Sigmoid colon (tissue), 7 donors: Measurements from ENCODE around the gene NFKB2. TPM values are rescaled to one million over a fixed set of nuclear protein-coding genes. Genes with fewer than 3 reads are reported as not detected.

Experiments used
- DNase-seq: peaks from one replicate; pipeline ENCODE4 v3.0.0-alpha.2; 2019
- H3K27ac ChIP-seq, 4 donors: fragments of 200-600 bp; sonication (generic); one replicate each; pipeline ENCODE4 v1.5.1; 2016 to 2019; ENCODE audit warnings: mild to moderate bottlenecking in 1 of 4
- H3K27me3 ChIP-seq, 3 donors: fragments of 200-600 bp; sonication (generic); one replicate each; pipeline ENCODE4 v1.5.1; 2019; ENCODE audit warnings: mild to moderate bottlenecking in 1 of 3
- H3K36me3 ChIP-seq, 4 donors: fragments of 200-600 bp; sonication (generic); one replicate each; pipeline ENCODE4 v1.5.1; 2016 to 2019
- H3K4me1 ChIP-seq, 4 donors: fragments of 200-600 bp; sonication (generic); one replicate each; pipeline ENCODE4 v1.5.1; 2017 to 2019
- H3K4me3 ChIP-seq, 4 donors: fragments of 200-600 bp; sonication (generic); one replicate each; pipeline ENCODE4 v1.5.1; 2017 to 2019; ENCODE audit warnings: mild to moderate bottlenecking in 2 of 4, moderate library complexity in 1 of 4
- H3K9me3 ChIP-seq, 4 donors: fragments of 200-600 bp in 3 of 4; sonication (generic) in 3 of 4; one replicate each; pipeline versions ENCODE4 v1.5.1 to v1.6.1; 2013 to 2019
- CTCF ChIP-seq, 4 experiments: fragments of 450-650 bp in 3 of 4; fragments of 200-600 bp in 1 of 4; IDR thresholded peaks; one replicate each; pipeline ENCODE4 v1.5.1; 2016 to 2019; ENCODE audit warnings: antibody characterized with exemption in 4 of 4, mild to moderate bottlenecking in 3 of 4, moderate library complexity in 2 of 4
- EP300 ChIP-seq, 4 donors: sonication (generic); formaldehyde crosslinking; IDR thresholded peaks; one replicate each; pipeline ENCODE4 v1.6.1; 2017; ENCODE audit warnings: antibody characterized with exemption in 4 of 4
- POLR2A ChIP-seq, 2 donors: fragments of 450-650 bp; IDR thresholded peaks; one replicate each; pipeline ENCODE4 v1.6.1; 2016; ENCODE audit warnings: antibody characterized with exemption in 2 of 2, mild to moderate bottlenecking in 2 of 2, moderate library complexity in 2 of 2
- POLR2AphosphoS5 ChIP-seq, 4 donors: sonication (generic); formaldehyde crosslinking; IDR thresholded peaks; one replicate each; pipeline ENCODE4 v1.6.1; 2017; ENCODE audit warnings: antibody characterized with exemption in 4 of 4
- WGBS, 2 donors: extraction: QIAGEN DNeasy Blood & Tissue Kit; methylation state at CpG; one replicate each; pipeline ENCODE4 v1.1.7; 2013; 5-methylcytosine and 5-hydroxymethylcytosine counted together
- intact Hi-C: fragments of 100-400 bp; cut with DNase I; formaldehyde crosslinking; loops from one replicate; pipeline ENCODE4 v1.15.1; 2023
- polyA plus RNA-seq, 3 donors: library from polyadenylated mRNA; stranded (reverse); fragments of 200-250 nt; gene quantifications; one replicate each; pipeline ENCODE4 v1.2.3, GENCODE V29; 2013
- total RNA-seq, 4 donors: library from RNA; depleted of rRNA; stranded (reverse); fragments of >200 nt; gene quantifications; one replicate each; pipeline ENCODE4 v1.1.0, GENCODE V29; 2016
- donor health status: healthy with polysubstance abuse.
- donor health status: Bipolar disorder and iron deficiency.
- donor health status: healthy.

The NFKB2 gene
- total and polyA plus RNA-seq, 7 donors: 5.4 to 41.5 (median 31.6) TPM

GRCh38 chr10:102421507-102421756 is 25.9 kb downstream of the NFKB2 start:
- intact Hi-C loops: loop anchor here (1.0 to 5.0 kb wide), 3 partner anchors 29 to 161 kb away; no protein-coding TSS in a partner anchor
- no peak for DNase-seq
- WGBS, 2 donors: 0% methylated on average over 14 of the region's 14 CpGs

DNA sequence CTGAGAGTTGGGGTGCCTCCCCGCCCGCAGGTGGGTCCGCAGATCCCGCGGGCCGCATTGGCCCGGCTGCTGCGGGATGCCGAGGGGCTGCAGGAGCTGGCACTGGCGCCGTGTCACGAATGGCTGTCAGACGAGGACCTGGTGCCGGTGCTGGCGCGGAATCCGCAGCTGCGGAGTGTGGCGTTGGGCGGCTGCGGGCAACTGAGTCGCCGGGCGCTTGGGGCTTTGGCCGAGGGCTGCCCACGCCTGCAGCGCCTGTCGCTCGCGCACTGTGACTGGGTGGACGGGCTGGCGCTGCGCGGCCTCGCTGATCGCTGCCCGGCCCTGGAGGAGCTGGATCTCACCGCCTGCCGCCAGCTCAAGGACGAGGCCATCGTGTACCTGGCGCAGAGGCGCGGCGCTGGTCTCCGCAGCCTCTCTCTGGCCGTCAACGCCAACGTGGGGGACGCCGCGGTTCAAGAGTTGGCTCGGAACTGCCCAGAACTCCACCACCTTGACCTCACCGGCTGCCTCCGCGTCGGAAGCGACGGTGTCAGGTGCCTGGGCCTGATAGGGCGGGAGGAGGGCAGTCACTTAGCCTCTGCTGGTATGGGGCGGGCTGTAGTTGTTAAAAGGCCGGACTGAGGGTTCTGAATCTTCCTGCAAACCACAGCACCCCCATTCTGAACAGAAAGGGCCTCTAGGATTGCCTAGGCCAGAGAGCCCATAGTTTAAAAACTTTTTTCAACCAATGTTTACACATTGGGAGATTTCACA is 26.4 kb downstream of the NFKB2 start:
- TF ChIP-seq EP300 (IDR thresholded peaks at IDR 0.05) (no peak), POLR2AphosphoS5 (IDR thresholded peaks at IDR 0.05) (peak in 2 of 4 donors; percentile 9 to 44)
- 1 to 2% methylated on average over 62 of the region's 62 CpGs for WGBS, 2 donors
- DNase-seq: peak; percentile 73
- peaks cover 10 to 24% (median 11%) of the 10 kb centered on the region in 4 donors for H3K36me3 ChIP-seq
- peaks cover 0 to 42% (median 36%) of the 10 kb centered on the region in 4 donors for H3K4me1 ChIP-seq
- peaks cover 0 to 18% (median 0%) of the 10 kb centered on the region in 3 donors for H3K27me3 ChIP-seq
- H3K9me3 ChIP-seq: no peaks in the 10 kb centered on the region
- H3K4me3 ChIP-seq: peak overlapping the region; percentile 61 to 89 (median 76)
- H3K27ac ChIP-seq: peak overlapping the region; percentile 86 to 96 (median 91)
- intact Hi-C loops: loop anchor here (1.0 to 5.0 kb wide), 4 partner anchors 28 to 160 kb away; no protein-coding TSS in a partner anchor

More at GRCh38 chr10:102421507-102421756, 25.9 kb downstream of the NFKB2 start:
- peak overlapping the region; percentile 61 to 89 (median 76) for H3K4me3 ChIP-seq
- H3K27me3 ChIP-seq: peaks cover 0 to 23% (median 2%) of the 10 kb centered on the region in 3 donors
- H3K9me3 ChIP-seq: no peaks in the 10 kb centered on the region
- TF ChIP-seq POLR2AphosphoS5 (IDR thresholded peaks at IDR 0.05): no peak
- peaks cover 0 to 42% (median 36%) of the 10 kb centered on the region in 4 donors for H3K4me1 ChIP-seq
- peak overlapping the region; percentile 86 to 96 (median 91) for H3K27ac ChIP-seq
- peaks cover 10 to 24% (median 11%) of the 10 kb centered on the region in 4 donors for H3K36me3 ChIP-seq

- Histone ChIP-seq H3K27ac (peak overlapping the region; percentile 86 to 96 (median 91)), H3K9me3 (no peaks in the 10 kb centered on the region), H3K4me3 (peak overlapping the region; percentile 61 to 89 (median 76)), H3K27me3 (peaks cover 0 to 11% (median 0%) of the 10 kb centered on the region in 3 donors), H3K36me3 (peaks cover 10 to 24% (median 11%) of the 10 kb centered on the region in 4 donors), H3K4me1 (peaks cover 0 to 42% (median 36%) of the 10 kb centered on the region in 4 donors)
- peak; percentile 91 for DNase-seq
- 5 to 10% methylated on average over 28 of the region's 28 CpGs for WGBS, 2 donors
- TF ChIP-seq POLR2AphosphoS5 (IDR thresholded peaks at IDR 0.05): peak; percentile 52 to 77 (median 68)
- peak in 1 of 2 donors; percentile 28 for TF ChIP-seq POLR2A (IDR thresholded peaks at IDR 0.05)
- no peak for TF ChIP-seq EP300 (IDR thresholded peaks at IDR 0.05)
- peak; percentile 85 to 93 (median 91) for TF ChIP-seq CTCF (IDR thresholded peaks at IDR 0.05)
- intact Hi-C loops: loop anchor here (1.0 to 5.0 kb wide), 3 partner anchors 28 to 160 kb away; no protein-coding TSS in a partner anchor
Measured at GRCh38 chr10:102422545-102423129, 27.1 kb downstream of the NFKB2 start.

- Histone ChIP-seq H3K9me3 (no peaks in the 10 kb centered on the region), H3K4me1 (peaks cover 0 to 41% (median 36%) of the 10 kb centered on the region in 4 donors), H3K27me3 (peaks cover 0 to 5% (median 0%) of the 10 kb centered on the region in 3 donors), H3K27ac (peak overlapping the region in 3 of 4 donors; percentile 86 to 96 (median 91)), H3K36me3 (peaks cover 10 to 24% (median 11%) of the 10 kb centered on the region in 4 donors), H3K4me3 (no peak overlapping the region)
- DNase-seq: no peak
- TF ChIP-seq EP300 (IDR thresholded peaks at IDR 0.05): no peak
- no peak for TF ChIP-seq POLR2A (IDR thresholded peaks at IDR 0.05)
- no peak for TF ChIP-seq CTCF (IDR thresholded peaks at IDR 0.05)
- TF ChIP-seq POLR2AphosphoS5 (IDR thresholded peaks at IDR 0.05): no peak
- 93 to 95% methylated on average over 13 of the region's 13 CpGs for WGBS, 2 donors
- intact Hi-C loops: loop anchor here (5.0 kb wide), 2 partner anchors 54 to 159 kb away; no protein-coding TSS in a partner anchor
Measured at GRCh38 chr10:102423372-102423968, 28.0 kb downstream of the NFKB2 start.

GRCh38 chr10:102424145-102424544 is 28.6 kb downstream of the NFKB2 start:
- Histone ChIP-seq H3K36me3 (peaks cover 10 to 24% (median 11%) of the 10 kb centered on the region in 4 donors), H3K4me1 (peaks cover 0 to 34% (median 30%) of the 10 kb centered on the region in 4 donors), H3K4me3 (no peak overlapping the region), H3K27me3 (no peaks in the 10 kb centered on the region), H3K9me3 (no peaks in the 10 kb centered on the region), H3K27ac (no peak overlapping the region)
- no peak for DNase-seq
- WGBS, 2 donors: 80 to 93% methylated on average over 9 of the region's 9 CpGs
- intact Hi-C loops: loop anchor here (5.0 kb wide), 2 partner anchors 53 to 158 kb away; no protein-coding TSS in a partner anchor
- TF ChIP-seq POLR2AphosphoS5 (IDR thresholded peaks at IDR 0.05) (no peak), CTCF (IDR thresholded peaks at IDR 0.05) (no peak), EP300 (IDR thresholded peaks at IDR 0.05) (no peak)
